A549 (cell line): ENCODE results near the gene DRD3. TPM values are rescaled to one million over a fixed set of nuclear protein-coding genes. Genes with fewer than 3 reads are reported as not detected.

Source experiments
- ATAC-seq, 2 experiments: fragments of 200-7000 bp in 1 of 2; fragments of >200 bp in 1 of 2; cut with Nextera tagmentation in 1 of 2; cut with Tn5 transposase in 1 of 2; 3 replicates each; pipeline versions ENCODE4 v1.8.0 to v1.9.1; 2018 to 2020; ENCODE audit warnings: mild to moderate bottlenecking in 1 of 2, moderate library complexity in 1 of 2
- CTCF ChIA-PET: fragments of 300-600 bp; sonication (Branson Sonifier 250); formaldehyde crosslinking; extraction: SDS; loops from one replicate; lab custom pipeline; 2021; ENCODE audit warnings: antibody characterized with exemption, inconsistent platforms; lab: Yijun Ruan, JAX
- POLR2A ChIA-PET: fragments of 350-600 bp; formaldehyde crosslinking; extraction: SDS; loops from one replicate; lab custom pipeline; 2021; ENCODE audit warnings: antibody characterized with exemption, inconsistent platforms; lab: Yijun Ruan, JAX
- DNase-seq, 2 experiments: peaks; one replicate each; pipeline versions ENCODE4 v3.0.0 to v3.0.0-alpha.2; 2011 to 2016; ENCODE audit warnings: low read depth in 1 of 2, low spot score in 1 of 2
- FAIRE-seq: peaks from 2 replicates; lab custom pipeline; 2011; peaks lifted over from hg19 to GRCh38; lab: Jason Lieb, UNC
- H3K27ac ChIP-seq, 2 experiments: fragments of >200 bp; sonication (Bioruptor Twin); formaldehyde crosslinking; 3 replicates each; pipeline ENCODE4 v1.5.1; 2016 to 2017
- H3K4me1 ChIP-seq: fragments of >200 bp; sonication (Bioruptor Twin); formaldehyde crosslinking; 3 replicates; pipeline ENCODE4 v1.6.1; 2016
- H3K4me2 ChIP-seq: fragments of >200 bp; sonication (Bioruptor Twin); formaldehyde crosslinking; 3 replicates; pipeline ENCODE4 v1.6.1; 2016
- H3K4me3 ChIP-seq: fragments of >200 bp; sonication (Bioruptor Twin); formaldehyde crosslinking; 3 replicates; pipeline ENCODE4 v1.5.1; 2016
- H3K9me3 ChIP-seq: fragments of >200 bp; sonication (Bioruptor Twin); formaldehyde crosslinking; 3 replicates; pipeline ENCODE4 v1.6.1; 2016
- CBX2 ChIP-seq: fragments of 200-600 bp; sonication (generic); IDR thresholded peaks from 2 replicates; pipeline ENCODE4 v1.6.1; 2016; ENCODE audit warnings: low read depth, mild to moderate bottlenecking, borderline replicate concordance
- CEBPB ChIP-seq, 2 experiments: fragments of >200 bp in 1 of 2; sonication (Bioruptor Twin) in 1 of 2; formaldehyde crosslinking in 1 of 2; IDR thresholded peaks; 2 replicates each; pipeline ENCODE4 v1.6.1; 2012 to 2016
- CHD2 ChIP-seq: fragments of 150-350 bp; IDR thresholded peaks from 2 replicates; pipeline ENCODE4 v1.6.1; 2014; ENCODE audit warnings: low read length; ENCODE audit not compliant: partially characterized antibody
- EHMT2 ChIP-seq: fragments of 200-600 bp; sonication (generic); IDR thresholded peaks from 2 replicates; pipeline ENCODE4 v1.6.1; 2016; ENCODE audit warnings: antibody characterized with exemption, low read depth, mild to moderate bottlenecking, moderate library complexity
- FOSL2 ChIP-seq, 2 experiments: fragments of 450-650 bp in 1 of 2; fragments of >200 bp in 1 of 2; sonication (Bioruptor Twin) in 1 of 2; formaldehyde crosslinking; IDR thresholded peaks; 2 replicates each; pipeline versions ENCODE4 v1.5.0 to v1.6.1; 2016 to 2020; ENCODE audit warnings: mild to moderate bottlenecking in 1 of 2, moderate library complexity in 1 of 2
- HDAC2 ChIP-seq: fragments of 200-600 bp; sonication (generic); IDR thresholded peaks from 2 replicates; pipeline ENCODE4 v1.6.1; 2016
- HEYL ChIP-seq: fragments of 250-450 bp; sonication (Bioruptor Pico); IDR thresholded peaks from 2 replicates; pipeline ENCODE4 v1.8.0; 2021; ENCODE audit warnings: mild to moderate bottlenecking, moderate library complexity
- JUN ChIP-seq, 2 experiments: fragments of >200 bp; sonication (Bioruptor Twin); formaldehyde crosslinking; IDR thresholded peaks; 2 replicates in 1 of 2; 3 replicates in 1 of 2; pipeline ENCODE4 v1.6.1; 2016 to 2017
- KDM1A ChIP-seq: fragments of 200-600 bp; sonication (generic); IDR thresholded peaks from 2 replicates; pipeline ENCODE4 v1.6.1; 2016; ENCODE audit warnings: low read depth, mild to moderate bottlenecking
- KDM5A ChIP-seq: fragments of 200-600 bp; sonication (generic); IDR thresholded peaks from 2 replicates; pipeline ENCODE4 v1.6.1; 2016; ENCODE audit warnings: antibody characterized with exemption, mild to moderate bottlenecking
- MAFK ChIP-seq: fragments of 450-650 bp; IDR thresholded peaks from 2 replicates; pipeline ENCODE4 v1.6.1; 2014; ENCODE audit not compliant: partially characterized antibody
- MAZ ChIP-seq: fragments of 150-350 bp; IDR thresholded peaks from 2 replicates; pipeline ENCODE4 v1.6.1; 2014; ENCODE audit warnings: antibody characterized with exemption, low read depth, low read length, borderline replicate concordance
- PHF8 ChIP-seq: fragments of 200-600 bp; sonication (generic); IDR thresholded peaks from 2 replicates; pipeline ENCODE4 v1.6.1; 2016; ENCODE audit warnings: low read depth, mild to moderate bottlenecking, antibody characterized with exemption, moderate library complexity, borderline replicate concordance
- POLR2A ChIP-seq: IDR thresholded peaks from 2 replicates; pipeline ENCODE4 v1.6.1; 2012; ENCODE audit warnings: mild to moderate bottlenecking, low read length
- POLR2AphosphoS2 ChIP-seq: conservative IDR thresholded peaks from 2 replicates; pipeline ENCODE4 v1.6.1; 2012; ENCODE audit warnings: low read length, improper control_type of control experiment, inconsistent platforms
- RAD21 ChIP-seq, 2 experiments: fragments of >200 bp in 1 of 2; sonication (Bioruptor Twin) in 1 of 2; formaldehyde crosslinking in 1 of 2; IDR thresholded peaks in 1 of 2; conservative IDR thresholded peaks in 1 of 2; 2 replicates in 1 of 2; 3 replicates in 1 of 2; pipeline ENCODE4 v1.6.1; 2012 to 2018; ENCODE audit warnings: inconsistent platforms in 1 of 2
- RARB ChIP-seq: fragments of 250-450 bp; sonication (Bioruptor Pico); IDR thresholded peaks from 2 replicates; pipeline ENCODE4 v1.8.0; 2021; ENCODE audit warnings: mild to moderate bottlenecking, moderate library complexity
- RFX5 ChIP-seq: fragments of 450-650 bp; IDR thresholded peaks from 2 replicates; pipeline ENCODE4 v1.7.1; 2014; ENCODE audit warnings: antibody characterized with exemption, mild to moderate bottlenecking, moderate library complexity
- TFCP2L1 ChIP-seq: fragments of 250-450 bp; sonication (Bioruptor Pico); IDR thresholded peaks from 2 replicates; pipeline ENCODE4 v1.5.0; 2021; ENCODE audit warnings: mild to moderate bottlenecking
- ZC3H11A ChIP-seq: fragments of 450-650 bp; IDR thresholded peaks from 2 replicates; pipeline ENCODE4 v1.6.1; 2014; ENCODE audit warnings: antibody characterized with exemption, mild to moderate bottlenecking
- ZFP36 ChIP-seq: fragments of 450-650 bp; IDR thresholded peaks from 2 replicates; pipeline ENCODE4 v1.6.1; 2014; ENCODE audit warnings: borderline replicate concordance; ENCODE audit not compliant: partially characterized antibody
- WGBS: methylation state at CpG from one replicate; pipeline ENCODE4 v1.1.6; 2017; ENCODE audit errors: missing lambda C conversion rate; 5-methylcytosine and 5-hydroxymethylcytosine counted together
- polyA plus RNA-seq, 4 experiments: library from polyadenylated mRNA; depleted of rRNA in 3 of 4; stranded (reverse); fragments of >200 nt; fragmentation: RNase III in 1 of 4; extraction: RNeasy Plus Mini Kit Qiagen cat#74134 plus additional on column Dnase treatment in 1 of 4; gene quantifications; 2 replicates in 3 of 4; 3 replicates in 1 of 4; pipeline ENCODE4 v1.2.3, GENCODE V29; 2011 to 2017
- TF ChIP-seq, protein P1 (sequence below): fragments of 150-350 bp; IDR thresholded peaks from 2 replicates; pipeline ENCODE4 v1.6.1; 2014; ENCODE audit warnings: low read depth, mild to moderate bottlenecking, low read length
- TF ChIP-seq, protein P2 (sequence below): fragments of 200-600 bp; sonication (generic); IDR thresholded peaks from 2 replicates; pipeline ENCODE4 v1.6.1; 2016; ENCODE audit warnings: antibody characterized with exemption, mild to moderate bottlenecking, moderate library complexity
- TF ChIP-seq, protein P3 (sequence below): fragments of >200 bp; sonication (Bioruptor Twin); formaldehyde crosslinking; IDR thresholded peaks from 2 replicates; pipeline ENCODE4 v1.6.1; 2016
- TF ChIP-seq, protein P4 (sequence below): IDR thresholded peaks from 2 replicates; pipeline ENCODE4 v1.6.1; 2012

Gene DRD3
- polyA plus RNA-seq, 2 of the 4 experiments (the other 2 are of a cell fraction) = not detected

DNA sequence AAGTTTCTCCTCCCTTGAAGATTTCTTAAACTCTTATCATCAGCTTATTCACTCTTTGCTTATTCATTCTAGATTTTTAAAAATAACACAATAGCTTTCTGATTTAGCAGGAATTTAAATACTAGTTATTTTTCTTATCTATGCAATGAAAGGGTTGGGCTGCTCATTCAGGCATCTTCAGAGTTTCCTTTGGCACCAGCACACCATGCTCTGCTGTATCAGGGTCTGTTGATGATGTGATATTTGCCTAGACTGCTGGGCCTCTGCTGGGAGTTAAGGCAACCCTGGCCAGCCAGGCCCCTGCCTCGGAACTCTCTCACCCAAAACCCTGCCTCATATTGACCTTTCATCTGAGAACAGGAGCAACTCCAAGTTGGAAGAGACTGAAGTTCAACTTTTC lies 35.0 kb downstream of the DRD3 start:
- WGBS = 6% methylated on average over 1 of the region's 1 CpG
- no peak overlapping the region for H3K4me3 ChIP-seq
- ATAC-seq (no peak), FAIRE-seq (no peak)
- H3K27ac ChIP-seq = no peak overlapping the region
- H3K4me1 ChIP-seq = no peaks in the 10 kb centered on the region
- CTCF ChIA-PET = interaction anchor here (0.5 to 1.3 kb wide), 3 partner anchors 8 to 322 kb away, joined by 3 read pairs; no protein-coding TSS in a partner anchor
- TF ChIP-seq RARB (CRISPR knock-in tag) (no peak), RAD21 (conservative IDR thresholded peaks at IDR 0.05 in 1 of 2, IDR thresholded peaks at IDR 0.05 in 1 of 2) (no peak), KDM5A (no peak), JUN (IDR thresholded peaks at IDR 0.05) (no peak), ZC3H11A (no peak), CBX2 (no peak), FOSL2 (IDR thresholded peaks at IDR 0.05) (no peak), FOSL2 (CRISPR knock-in tag; IDR thresholded peaks at IDR 0.05) (no peak), KDM1A (no peak), MAFK (no peak), ZFP36 (no peak), CEBPB (IDR thresholded peaks at IDR 0.05) (no peak), HEYL (CRISPR knock-in tag) (no peak), MAZ (no peak), TFCP2L1 (CRISPR knock-in tag) (no peak), POLR2AphosphoS2 (no peak)
- TF ChIP-seq, protein P1, sequence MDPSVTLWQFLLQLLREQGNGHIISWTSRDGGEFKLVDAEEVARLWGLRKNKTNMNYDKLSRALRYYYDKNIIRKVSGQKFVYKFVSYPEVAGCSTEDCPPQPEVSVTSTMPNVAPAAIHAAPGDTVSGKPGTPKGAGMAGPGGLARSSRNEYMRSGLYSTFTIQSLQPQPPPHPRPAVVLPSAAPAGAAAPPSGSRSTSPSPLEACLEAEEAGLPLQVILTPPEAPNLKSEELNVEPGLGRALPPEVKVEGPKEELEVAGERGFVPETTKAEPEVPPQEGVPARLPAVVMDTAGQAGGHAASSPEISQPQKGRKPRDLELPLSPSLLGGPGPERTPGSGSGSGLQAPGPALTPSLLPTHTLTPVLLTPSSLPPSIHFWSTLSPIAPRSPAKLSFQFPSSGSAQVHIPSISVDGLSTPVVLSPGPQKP = no peak
- TF ChIP-seq, protein P2, sequence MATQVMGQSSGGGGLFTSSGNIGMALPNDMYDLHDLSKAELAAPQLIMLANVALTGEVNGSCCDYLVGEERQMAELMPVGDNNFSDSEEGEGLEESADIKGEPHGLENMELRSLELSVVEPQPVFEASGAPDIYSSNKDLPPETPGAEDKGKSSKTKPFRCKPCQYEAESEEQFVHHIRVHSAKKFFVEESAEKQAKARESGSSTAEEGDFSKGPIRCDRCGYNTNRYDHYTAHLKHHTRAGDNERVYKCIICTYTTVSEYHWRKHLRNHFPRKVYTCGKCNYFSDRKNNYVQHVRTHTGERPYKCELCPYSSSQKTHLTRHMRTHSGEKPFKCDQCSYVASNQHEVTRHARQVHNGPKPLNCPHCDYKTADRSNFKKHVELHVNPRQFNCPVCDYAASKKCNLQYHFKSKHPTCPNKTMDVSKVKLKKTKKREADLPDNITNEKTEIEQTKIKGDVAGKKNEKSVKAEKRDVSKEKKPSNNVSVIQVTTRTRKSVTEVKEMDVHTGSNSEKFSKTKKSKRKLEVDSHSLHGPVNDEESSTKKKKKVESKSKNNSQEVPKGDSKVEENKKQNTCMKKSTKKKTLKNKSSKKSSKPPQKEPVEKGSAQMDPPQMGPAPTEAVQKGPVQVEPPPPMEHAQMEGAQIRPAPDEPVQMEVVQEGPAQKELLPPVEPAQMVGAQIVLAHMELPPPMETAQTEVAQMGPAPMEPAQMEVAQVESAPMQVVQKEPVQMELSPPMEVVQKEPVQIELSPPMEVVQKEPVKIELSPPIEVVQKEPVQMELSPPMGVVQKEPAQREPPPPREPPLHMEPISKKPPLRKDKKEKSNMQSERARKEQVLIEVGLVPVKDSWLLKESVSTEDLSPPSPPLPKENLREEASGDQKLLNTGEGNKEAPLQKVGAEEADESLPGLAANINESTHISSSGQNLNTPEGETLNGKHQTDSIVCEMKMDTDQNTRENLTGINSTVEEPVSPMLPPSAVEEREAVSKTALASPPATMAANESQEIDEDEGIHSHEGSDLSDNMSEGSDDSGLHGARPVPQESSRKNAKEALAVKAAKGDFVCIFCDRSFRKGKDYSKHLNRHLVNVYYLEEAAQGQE = no peak
- TF ChIP-seq, protein P3, sequence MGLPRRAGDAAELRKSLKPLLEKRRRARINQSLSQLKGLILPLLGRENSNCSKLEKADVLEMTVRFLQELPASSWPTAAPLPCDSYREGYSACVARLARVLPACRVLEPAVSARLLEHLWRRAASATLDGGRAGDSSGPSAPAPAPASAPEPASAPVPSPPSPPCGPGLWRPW = no peak
- TF ChIP-seq, all 56 proteins: peak for 0
- DNase-seq = no peak
- no peak overlapping the region for H3K4me2 ChIP-seq
- peaks cover 1% of the 10 kb centered on the region; the same call in 1 of the 3 replicates for H3K9me3 ChIP-seq
- POLR2A ChIA-PET = no interaction called here

DNA sequence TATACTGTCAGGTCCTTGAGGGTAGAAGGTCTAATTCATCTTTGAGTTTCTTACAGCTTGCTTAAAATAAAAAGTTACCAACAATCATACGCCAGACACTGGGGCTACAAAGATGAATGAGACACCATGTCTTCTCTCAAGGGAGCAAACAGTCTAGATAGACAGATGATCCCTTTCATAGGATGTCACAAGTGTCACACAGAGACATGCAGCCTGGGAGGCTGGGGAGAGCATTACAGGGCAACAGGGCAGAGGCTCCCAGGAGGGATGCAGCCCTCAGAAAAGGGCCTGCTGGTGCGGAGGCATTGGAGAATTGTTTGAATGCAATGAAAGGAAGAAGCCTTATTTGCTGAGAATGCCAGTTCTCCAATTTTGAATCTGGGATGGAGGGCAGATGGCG lies 39.0 kb downstream of the DRD3 start:
- no peak for DNase-seq
- ATAC-seq = no peak
- Histone ChIP-seq H3K27ac (no peak overlapping the region), H3K9me3 (peaks cover 4% of the 10 kb centered on the region; the same call in 1 of the 3 replicates), H3K4me2 (no peak overlapping the region), H3K4me1 (no peaks in the 10 kb centered on the region)
- CTCF ChIA-PET = no interaction called here
- WGBS = 65% methylated on average over 3 of the region's 3 CpGs
- TF ChIP-seq PHF8 (no peak), POLR2A (no peak), RFX5 (no peak), CHD2 (no peak), KDM1A (no peak), HDAC2 (no peak), EHMT2 (no peak), TFCP2L1 (CRISPR knock-in tag) (no peak)
- TF ChIP-seq, protein P1 = no peak
- TF ChIP-seq, protein P4, sequence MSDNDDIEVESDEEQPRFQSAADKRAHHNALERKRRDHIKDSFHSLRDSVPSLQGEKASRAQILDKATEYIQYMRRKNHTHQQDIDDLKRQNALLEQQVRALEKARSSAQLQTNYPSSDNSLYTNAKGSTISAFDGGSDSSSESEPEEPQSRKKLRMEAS = no peak
- TF ChIP-seq, all 56 proteins: peak for 0
- FAIRE-seq = no peak
- POLR2A ChIA-PET = no interaction called here
- H3K4me3 ChIP-seq = no peak overlapping the region
